Medulla oblongata (tissue), 1 donor: ENCODE data around the gene POLR3F.
"Not testable (repeated sequence)": the region's sequence is repeated elsewhere in the genome, so short reads cannot be mapped to it uniquely, and the experiment has no call there.

ENCODE experiments used
- DNase-seq: peaks from one replicate; pipeline ENCODE4 v3.0.0-alpha.2; 2015; ENCODE audit errors: extremely low spot score

POLR3F gene, protein sequence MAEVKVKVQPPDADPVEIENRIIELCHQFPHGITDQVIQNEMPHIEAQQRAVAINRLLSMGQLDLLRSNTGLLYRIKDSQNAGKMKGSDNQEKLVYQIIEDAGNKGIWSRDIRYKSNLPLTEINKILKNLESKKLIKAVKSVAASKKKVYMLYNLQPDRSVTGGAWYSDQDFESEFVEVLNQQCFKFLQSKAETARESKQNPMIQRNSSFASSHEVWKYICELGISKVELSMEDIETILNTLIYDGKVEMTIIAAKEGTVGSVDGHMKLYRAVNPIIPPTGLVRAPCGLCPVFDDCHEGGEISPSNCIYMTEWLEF

DNA sequence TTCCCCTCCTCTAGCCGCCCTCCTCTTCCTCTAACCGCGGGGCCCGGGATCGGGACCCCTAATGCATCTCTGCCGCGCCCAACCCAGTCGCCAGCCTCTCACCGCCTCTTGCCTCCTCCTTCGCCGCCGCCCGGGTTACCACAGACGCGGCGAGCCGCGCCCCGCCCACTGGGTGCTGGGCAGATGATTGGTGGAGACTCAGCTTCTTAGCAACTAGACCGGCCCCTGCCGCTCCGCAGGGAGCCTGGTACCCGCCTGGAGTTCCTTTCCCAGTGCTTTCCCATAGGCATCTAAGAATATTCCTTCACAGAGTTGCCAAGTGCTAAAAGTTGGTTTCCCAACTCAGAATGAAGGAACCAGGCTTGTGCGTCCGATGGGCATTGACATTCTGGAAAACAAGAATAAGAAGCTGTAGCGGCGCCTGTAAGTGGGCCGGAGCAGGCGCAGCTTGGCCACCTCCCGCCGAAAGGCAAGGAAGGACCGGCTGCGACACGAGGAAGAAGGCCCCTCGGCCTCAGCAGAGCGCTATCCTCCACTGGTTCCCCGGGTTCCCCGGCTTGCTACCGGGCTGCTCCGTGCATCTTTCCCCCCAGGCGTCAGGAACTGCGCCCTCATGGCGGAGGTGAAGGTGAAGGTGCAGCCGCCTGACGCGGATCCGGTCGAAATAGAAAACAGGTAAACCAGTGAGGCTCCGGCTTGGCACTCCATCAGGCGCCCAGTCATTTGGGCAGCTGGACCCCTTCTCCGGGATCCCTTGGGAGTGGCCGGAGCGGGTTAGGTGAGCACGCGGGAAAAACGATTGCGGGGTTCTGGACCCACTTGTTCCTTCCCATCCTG, at the start of gene POLR3F, which contains the start of gene DZANK1:
Gene POLR3F, plus strand, starts transcription at position 497 of the 837 bp plus-strand sequence. Its CDS starts 117 bp downstream, at position 614.
Gene DZANK1, minus strand, starts transcription at position 137 of the 837 bp plus-strand sequence. CDS start 1,672 bp downstream, outside the sequence.
- DNase-seq: peak; percentile 97

DNA sequence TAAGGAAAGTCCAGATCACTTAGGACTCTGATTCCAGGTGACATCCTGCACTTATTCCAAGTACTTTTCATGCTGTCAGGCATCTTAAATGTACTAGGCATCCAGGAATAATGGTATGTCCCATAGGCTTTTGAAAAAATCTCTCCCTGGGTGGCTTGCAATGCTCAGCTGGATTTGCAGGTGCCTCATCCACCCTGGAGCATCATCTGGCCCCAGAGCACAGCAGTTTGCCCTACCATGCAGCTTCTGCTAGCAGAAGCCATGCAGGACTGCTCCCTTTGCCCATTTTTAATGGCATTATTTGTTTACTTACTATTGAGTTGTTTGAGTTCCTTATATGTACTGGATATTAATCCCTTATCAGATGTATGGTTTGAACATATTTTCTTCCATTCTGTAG, 45.6 kb upstream of the POLR3F start:
- no peak for DNase-seq

DNA sequence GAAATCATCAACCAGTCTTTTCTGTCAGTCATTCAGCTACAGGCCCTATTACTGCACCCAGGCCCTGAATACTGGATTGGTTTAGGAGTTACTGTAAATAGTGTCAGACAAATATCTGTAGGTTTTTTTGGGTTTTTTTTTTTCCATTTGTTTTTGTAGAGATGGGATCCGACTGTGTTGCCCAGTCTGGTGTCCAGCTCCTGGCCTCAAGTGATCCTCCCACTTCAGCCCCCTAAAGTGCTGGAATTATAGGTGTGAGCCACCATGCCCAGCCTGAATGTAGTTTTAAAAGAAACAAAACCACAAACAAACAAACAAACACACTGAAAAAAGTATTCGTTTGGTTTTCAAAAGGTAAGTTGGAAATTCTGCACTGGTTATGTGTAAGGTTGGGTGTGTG, 40.0 kb upstream of the POLR3F start:
- no peak for DNase-seq

DNA sequence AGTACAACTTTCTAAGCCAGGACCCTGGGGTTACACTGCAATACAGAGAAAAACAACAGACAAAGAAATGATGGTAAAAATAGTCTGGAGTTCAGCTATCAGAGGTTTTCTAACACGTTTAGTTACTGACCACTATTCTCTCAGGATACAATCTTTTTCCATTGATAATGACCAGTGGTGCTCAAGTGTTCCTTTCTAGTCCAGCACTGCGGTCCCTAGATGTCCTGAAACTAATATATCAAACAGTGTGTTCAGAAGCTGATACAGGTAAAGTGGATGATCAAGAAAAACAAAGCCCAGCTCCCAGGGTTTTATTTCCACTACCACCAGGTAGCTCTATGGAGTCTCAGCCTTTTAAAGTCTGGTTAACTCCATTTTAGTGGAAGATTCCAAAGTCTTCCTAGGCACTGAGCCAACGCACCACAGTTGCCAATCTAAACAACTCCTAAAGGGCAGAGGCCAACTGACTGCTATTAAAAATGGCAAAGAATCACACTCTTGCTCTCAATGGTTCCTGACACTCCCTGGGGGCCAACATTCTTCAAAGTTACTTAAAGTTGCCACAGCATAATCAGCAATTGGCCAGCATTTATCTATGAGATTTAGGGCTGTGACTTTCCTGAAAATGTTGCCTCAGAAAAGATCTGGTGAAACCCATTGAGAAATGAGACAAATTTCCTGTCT, 38.6 kb upstream of the POLR3F start:
- no peak for DNase-seq

DNA sequence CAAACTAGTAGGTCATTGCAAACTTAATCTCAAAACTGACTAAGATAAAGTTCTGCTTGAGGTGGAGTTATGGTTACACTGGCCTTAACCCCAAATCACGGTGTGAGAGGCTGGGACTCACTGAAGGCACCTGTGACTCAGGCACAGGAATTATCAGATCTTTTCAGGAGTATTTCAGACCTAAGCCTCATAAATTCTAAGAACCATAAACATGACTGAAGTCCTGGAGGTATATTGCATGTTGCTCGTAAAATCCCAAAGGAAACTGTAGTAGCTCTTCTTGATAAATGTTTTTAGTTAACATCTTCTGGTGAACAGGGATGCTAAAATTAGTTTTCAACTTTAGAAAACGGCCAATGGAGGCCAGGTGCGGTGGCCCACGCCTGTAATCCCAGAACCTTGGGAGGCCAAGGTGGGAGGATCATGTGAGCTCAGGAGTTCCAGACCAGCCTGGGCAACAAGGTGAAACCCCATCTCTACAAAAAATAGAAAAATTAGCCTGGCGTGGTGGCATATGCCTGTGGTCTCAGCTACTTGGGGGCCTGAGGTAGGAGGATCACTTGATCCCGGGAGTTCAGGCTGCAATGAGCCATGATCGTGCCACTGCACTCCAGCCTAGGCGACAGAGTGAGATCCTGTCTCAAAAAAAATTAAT, 36.9 kb upstream of the POLR3F start:
- DNase-seq: no peak

DNA sequence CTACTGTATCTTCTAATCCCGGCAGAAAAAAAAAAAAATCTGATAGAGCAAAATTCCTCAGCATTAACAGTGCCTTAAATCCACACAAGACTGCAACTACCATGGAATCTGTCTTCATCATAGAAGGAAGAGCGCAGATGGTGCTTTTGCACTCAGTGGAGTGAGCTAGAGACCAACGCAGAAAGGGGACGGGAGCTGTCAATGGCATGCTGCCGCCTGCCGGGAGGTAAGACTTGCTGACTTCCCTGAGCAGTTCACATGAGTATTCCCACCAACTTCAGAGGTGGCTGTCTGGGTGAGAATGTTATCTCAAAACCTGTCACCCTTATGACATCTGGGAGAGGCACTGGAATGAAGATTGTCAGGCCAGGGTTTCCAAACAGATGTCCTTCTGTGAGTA, 36.0 kb upstream of the POLR3F start:
- no peak for DNase-seq

DNA sequence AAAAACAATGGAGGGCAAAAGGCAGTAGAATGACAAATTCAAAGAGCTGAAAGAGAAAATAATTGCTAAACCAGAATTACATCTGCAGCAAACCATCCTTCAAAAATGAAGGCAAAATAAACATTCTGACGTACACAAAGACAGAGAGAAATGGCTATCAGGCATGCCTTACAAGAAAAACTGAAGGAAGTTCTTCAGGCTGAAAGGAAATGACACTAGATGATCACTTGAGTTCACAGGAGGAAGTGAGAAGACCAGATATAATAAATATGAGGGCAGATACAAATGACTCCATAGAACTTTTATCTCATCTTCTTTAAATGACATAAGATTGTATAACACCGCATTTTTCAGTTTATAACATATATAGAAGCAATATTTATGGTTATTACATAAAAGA, 30.3 kb upstream of the POLR3F start:
- no peak for DNase-seq

DNA sequence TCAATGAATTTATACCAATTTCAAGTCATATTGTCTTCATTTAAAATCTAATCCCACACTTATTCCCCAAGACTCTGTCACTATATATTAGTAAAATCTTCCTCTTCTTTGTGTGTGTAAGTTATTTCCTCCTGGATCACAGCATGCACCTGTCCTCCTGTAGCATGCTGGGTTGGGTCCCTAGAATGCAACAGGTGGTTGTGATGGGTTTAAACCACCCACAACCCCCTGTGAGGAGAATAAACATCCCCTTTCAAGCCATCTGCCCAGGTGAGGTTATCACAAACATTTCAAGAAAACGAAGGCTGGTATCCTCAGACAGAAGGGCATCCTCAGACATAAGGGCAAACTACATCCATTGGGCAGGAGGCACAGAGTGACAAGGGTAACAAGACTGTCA, 26.8 kb upstream of the POLR3F start:
- DNase-seq: no peak

DNA sequence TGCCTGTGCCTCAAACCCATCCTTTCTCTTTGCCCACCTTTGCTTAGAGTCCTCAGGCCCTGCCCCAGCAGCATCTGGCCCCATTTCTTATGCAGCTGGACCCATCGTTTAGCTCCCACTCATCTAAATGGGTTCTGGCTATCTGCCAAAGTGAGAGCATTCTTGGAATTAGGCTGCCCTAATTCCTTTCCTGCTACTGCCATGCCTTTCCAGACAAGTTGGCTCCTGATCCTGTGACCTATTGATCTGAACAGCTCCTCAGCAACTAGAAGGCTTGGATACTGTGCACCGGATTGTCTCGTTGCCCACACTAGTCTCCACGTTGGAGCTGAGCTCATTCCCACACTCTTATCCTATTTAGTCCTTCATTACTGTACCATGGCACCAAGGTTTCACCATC, 23.3 kb upstream of the POLR3F start:
- DNase-seq: no peak

DNA sequence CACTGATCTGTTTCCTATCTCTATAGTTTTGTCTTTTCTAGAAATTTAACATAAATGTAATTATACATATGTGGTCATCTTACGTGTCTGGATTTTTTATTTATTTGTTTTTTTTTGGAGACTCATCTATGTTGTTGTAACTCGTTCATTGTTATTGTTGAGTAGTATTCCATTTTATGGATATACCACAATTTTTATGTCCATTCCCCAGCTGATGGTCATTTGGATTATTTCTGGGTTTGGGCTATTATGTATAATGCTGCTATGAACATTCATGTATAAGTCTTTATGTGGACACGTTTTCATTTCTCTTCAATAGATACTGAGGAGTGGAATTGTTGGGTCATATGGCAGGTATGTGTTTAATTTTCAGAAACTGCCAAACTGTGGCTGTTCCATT, 10.6 kb upstream of the POLR3F start:
- no peak for DNase-seq

DNA sequence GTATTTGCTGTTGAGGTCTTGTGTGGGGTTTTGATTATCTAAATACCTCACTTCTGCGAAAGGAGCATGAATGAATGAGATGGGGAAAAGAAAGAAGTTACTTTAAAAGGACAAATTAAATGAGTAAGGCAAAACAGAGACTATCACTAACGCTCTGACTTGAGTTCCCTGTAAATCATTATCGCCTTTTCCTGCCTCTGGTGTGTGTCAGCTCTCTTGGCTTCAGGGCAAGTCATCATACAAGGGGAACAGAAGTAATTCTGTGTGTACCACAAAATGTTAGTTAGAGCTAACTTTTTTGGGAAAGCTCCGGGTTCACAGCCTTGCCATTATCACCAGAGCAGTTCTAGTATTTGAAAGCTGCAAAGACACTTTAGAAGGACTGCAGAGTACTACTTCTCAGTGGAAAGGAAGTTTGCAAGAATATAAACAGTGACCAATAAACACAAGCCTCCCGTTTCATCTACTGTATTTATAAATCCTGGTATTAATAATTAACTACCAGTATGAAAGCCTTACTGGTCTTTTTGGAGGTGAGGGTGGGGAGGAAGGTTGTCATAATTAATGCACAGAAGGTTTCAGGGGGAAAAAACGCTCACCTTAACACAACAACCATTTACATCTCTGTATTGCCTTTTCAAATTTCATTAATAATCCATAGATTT, 1.5 kb upstream of the POLR3F start:
- no peak for DNase-seq

DNA sequence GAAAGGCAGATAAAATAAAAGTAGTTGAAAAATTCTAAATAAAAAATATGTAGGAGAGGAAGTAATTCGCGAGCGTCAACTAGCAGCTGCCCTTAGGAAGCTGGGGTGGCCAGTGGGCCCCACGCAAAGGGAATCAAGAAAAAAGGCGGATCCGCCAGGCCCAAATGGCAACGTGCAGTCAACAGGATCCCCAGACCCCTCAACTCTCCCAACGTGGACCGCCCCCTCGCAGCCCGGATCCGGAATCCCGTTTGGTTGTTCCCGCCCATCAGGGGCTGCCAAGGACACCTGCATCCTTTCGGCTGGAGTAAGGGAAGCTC, 656 bp upstream of the POLR3F start:
- no peak for DNase-seq

DNA sequence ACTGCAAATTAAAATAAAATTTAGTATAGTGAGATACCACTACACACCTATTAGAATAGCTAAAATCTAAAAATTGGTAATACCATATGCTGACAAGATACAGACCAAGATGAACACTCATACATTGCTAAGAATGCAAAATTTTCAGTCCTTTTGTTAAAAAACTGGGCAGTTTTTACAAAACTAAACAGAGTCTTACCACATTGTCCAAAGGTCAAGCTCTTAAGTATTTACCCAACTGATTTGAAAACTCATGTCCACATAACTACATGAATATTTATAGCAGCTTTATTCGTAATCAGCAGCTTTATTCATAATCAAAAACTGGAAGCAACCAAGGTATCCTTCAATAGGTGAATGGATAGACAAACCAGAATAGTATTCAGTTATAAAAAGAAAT, 10.0 kb downstream of the POLR3F start:
- DNase-seq: no peak

DNA sequence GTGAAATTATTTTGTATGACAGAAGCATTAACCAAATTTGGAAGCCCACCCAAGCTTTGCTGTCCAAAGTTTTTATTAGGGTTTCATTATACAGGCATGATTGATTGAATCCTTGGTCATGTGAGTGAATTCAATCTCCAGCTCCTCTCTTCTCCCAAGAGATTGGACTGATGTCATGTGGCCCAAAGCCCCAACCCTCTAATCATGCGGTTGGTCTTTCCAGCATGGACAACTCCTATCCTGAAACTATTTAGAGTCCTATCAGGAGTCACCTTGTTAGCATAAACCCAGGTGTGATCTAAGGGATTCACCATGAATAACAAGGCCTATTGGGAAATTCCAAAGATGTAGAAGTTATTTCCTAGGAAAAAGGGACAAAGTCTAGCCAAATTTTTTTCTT, 10.6 kb downstream of the POLR3F start:
- DNase-seq: no peak

DNA sequence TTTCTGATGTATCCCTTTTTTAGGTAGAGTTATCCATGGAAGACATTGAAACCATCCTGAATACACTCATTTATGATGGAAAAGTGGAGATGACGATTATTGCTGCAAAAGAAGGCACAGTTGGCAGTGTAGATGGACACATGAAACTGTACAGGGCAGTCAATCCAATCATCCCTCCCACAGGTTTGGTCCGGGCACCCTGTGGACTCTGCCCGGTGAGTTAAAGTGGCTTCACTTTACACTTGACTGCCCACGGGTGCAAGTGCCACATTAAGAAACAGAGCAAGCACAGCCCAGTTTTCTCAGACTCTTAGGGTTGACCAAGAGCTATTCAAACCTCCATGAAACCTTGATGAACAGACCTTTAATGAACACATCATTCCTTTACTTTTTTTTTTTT, 14.4 kb downstream of the POLR3F start:
- DNase-seq: no peak

DNA sequence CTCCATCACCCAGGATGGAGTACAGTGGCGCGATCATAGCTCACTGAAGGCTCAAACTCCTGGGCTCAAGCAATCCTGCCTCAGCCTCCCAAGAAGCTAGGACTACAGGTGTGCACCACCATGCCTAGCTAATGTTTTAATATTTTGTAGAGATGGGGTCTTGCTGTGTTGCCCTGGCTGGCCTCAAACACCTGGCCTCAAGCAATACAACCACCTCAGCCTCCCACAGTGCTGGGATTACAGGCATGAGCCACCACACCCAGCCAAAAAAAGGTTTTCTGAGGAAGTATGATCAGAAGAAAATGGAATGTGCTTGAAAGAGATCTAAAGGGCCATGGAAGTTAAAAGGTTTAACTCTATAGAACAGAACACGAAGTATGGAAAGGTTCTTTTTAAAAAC, 21.1 kb downstream of the POLR3F start:
- no peak for DNase-seq

DNA sequence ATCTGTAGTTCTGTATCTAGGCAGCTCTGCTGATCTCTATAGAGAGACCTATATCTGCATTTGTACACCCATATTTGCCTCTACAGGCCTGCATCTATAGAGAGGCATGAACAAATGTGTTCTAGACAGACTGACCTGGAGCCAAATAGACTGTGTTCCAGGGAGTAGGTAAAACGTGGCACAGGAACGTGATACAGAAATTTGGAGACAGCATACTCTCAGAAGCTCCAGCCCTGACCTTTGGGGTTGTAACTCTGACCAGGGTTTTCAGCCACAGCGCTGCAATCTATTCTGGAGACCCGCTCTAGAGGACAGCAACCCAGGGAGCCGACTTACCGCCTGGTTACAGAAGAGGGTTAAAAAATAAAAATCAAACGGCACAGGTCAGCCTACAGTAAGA, 28.9 kb downstream of the POLR3F start:
- DNase-seq: no peak

DNA sequence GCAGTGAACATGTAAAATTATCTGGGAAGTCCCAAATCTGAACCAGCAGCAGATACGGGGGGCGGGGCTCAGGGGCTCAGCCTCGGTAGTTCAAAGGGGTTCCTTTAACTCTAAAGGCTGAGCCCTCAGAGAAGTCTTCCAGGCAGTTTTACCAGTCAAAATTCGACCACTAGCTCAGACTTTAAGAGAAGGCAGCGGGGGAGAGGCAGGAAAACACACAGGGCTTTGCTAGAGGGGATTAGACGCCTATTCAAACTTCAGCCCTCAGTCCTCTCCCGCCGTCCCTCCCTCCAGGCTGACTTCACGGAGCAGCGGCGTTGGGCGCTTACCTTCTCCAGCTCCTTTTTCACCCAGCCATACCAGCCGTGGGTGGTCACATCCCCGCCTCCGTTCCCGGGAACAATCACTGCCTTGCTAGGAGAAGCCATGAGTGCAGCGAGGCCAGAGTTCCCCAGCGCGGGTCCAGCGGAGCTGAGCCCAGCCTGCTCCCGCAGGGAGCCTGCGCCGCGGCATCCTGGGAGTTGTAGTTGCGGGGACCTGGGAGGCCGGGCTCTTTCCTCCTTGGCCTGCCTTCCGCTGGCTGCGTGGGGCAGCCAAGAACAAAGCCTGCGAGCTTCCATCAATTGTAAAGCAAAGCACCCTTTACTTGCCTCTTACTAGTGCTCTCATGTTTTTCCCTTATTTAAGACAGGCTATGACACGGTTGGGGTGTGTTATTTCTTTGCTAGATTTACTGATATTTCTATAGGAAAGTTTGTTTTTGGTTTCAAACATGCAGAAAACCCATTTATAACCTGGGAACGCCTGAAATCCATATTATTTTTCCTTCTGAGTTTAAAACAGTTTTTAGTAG, 29.8 kb downstream of the POLR3F start, which contains the start of gene RBBP9:
Gene RBBP9, minus strand, starts transcription at position 486 of the 853 bp plus-strand sequence. Its CDS starts 58 bp downstream, at position 428.
- peak; percentile 86 for DNase-seq

DNA sequence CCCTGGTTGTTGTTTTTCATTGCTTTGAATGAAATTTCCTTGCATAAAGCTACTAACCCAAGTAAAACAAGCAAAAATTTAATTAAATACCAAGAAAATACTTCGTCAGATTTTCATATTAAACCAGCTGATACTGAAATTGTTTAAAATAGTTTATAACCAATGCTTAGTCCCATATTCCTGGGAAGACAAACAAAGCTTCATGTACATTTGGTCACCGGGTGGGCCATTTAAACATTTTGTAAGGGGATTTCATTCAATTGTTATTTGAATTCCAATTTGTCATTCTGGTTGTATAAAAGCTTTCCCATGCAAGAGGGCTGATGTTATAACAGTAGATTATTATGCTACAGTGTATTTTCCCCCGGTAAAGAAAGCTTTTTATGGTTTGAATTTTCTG, 30.4 kb downstream of the POLR3F start:
- DNase-seq: no peak

DNA sequence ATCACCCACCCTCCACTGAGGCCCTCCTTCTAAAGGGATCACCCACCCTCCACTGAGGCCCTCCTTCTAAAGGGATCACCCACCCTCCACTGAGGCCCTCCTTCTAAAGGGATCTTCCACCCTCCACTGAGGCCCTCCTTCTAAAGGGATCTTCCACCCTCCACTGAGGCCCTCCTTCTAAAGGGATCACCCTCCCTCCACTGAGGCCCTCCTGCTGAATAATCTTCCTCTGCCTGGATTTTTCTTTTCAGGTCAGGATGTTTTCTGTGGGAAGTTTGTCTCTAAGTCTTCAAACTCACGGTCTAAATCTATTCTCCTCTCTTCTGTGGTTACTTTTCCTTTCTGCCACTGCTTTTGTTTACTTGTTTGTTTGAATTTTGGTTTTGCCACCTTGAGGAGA, 34.5 kb downstream of the POLR3F start:
- DNase-seq: not testable (repeated sequence)
